Hematopoietic multipotent progenitor cell (in vitro differentiated cells): ENCODE results near the gene ATXN1L. TPM values are rescaled to one million over a fixed set of nuclear protein-coding genes. Genes with fewer than 3 reads are reported as not detected.
"Not testable (repeated sequence)": the region's sequence is repeated elsewhere in the genome, so short reads cannot be mapped to it uniquely, and the experiment has no call there.

ENCODE experiments used
- DNase-seq, 3 donors: peaks; one replicate each; pipeline ENCODE4 v3.0.0-alpha.2; 2011 to 2015; ENCODE audit warnings: low read depth in 2 of 3, low spot score in 2 of 3
- total RNA-seq: library from RNA; depleted of rRNA; stranded (reverse); fragments of >200 nt; gene quantifications from one replicate; pipeline ENCODE4 v1.2.3, GENCODE V29; 2012

Gene ATXN1L
- total RNA-seq = 12.9 TPM

GRCh38 chr16:71845639-71846430, at the start of gene ATXN1L:
Gene ATXN1L (plus strand): TSS chr16:71845976. CDS start chr16:71849741, 3,765 bp downstream.
- peak; percentile 90 to 96 (median 92) for DNase-seq

GRCh38 chr16:71796501-71797097, 49.2 kb upstream of the ATXN1L start:
- no peak for DNase-seq

GRCh38 chr16:71803305-71803690, 42.5 kb upstream of the ATXN1L start:
- DNase-seq = no peak

GRCh38 chr16:71807905-71808592, 37.7 kb upstream of the ATXN1L start:
- peak in 1 of 3 donors; percentile 19 for DNase-seq

- peak; percentile 95 to 98 (median 98) for DNase-seq
Measured at GRCh38 chr16:71808593-71809459, 37.0 kb upstream of the ATXN1L start, which contains the start of gene AP1G1. Gene AP1G1 (minus strand): TSS chr16:71808834. CDS start chr16:71789479, 19,355 bp downstream.

GRCh38 chr16:71810155-71810530, 35.6 kb upstream of the ATXN1L start:
- DNase-seq = not testable (repeated sequence)

- DNase-seq = peak in 2 of 3 donors; percentile 72 to 88
Measured at GRCh38 chr16:71811261-71811803, 34.4 kb upstream of the ATXN1L start.

GRCh38 chr16:71817155-71817500, 28.6 kb upstream of the ATXN1L start:
- not testable (repeated sequence) for DNase-seq

GRCh38 chr16:71826533-71827017, 19.2 kb upstream of the ATXN1L start:
- DNase-seq = no peak

- no peak for DNase-seq
Measured at GRCh38 chr16:71830359-71830758, 15.4 kb upstream of the ATXN1L start.

- DNase-seq = not testable (repeated sequence)
Measured at GRCh38 chr16:71831698-71832097, 14.1 kb upstream of the ATXN1L start.

GRCh38 chr16:71832112-71832511, 13.7 kb upstream of the ATXN1L start:
- DNase-seq = not testable (repeated sequence)

GRCh38 chr16:71834291-71834690, 11.5 kb upstream of the ATXN1L start:
- no peak for DNase-seq

GRCh38 chr16:71837150-71837549, 8.6 kb upstream of the ATXN1L start:
- no peak for DNase-seq

- DNase-seq = no peak
Measured at GRCh38 chr16:71840052-71840451, 5.7 kb upstream of the ATXN1L start.

- no peak for DNase-seq
Measured at GRCh38 chr16:71843572-71843971, 2.2 kb upstream of the ATXN1L start.

GRCh38 chr16:71846431-71846830, 655 bp downstream of the ATXN1L start:
- peak in 2 of 3 donors; percentile 9 to 21 for DNase-seq

GRCh38 chr16:71847096-71847495, 1.3 kb downstream of the ATXN1L start:
- no peak for DNase-seq

- no peak for DNase-seq
Measured at GRCh38 chr16:71848622-71849021, 2.8 kb downstream of the ATXN1L start.

GRCh38 chr16:71851746-71852145, 6.0 kb downstream of the ATXN1L start:
- no peak for DNase-seq
